NCI-H2196 (cell line): ENCODE results near the gene DOLPP1.

ENCODE experiments used
- DNase-seq: peaks from one replicate; lab custom pipeline; 2025; ENCODE audit not compliant: unreplicated experiment; lab: John Stamatoyannopoulos, UW

The DOLPP1 gene

GRCh38 chr9:129137292-129138143 lies 56.6 kb downstream of the DOLPP1 start:
- DNase-seq: no peak

- DNase-seq: no peak
Measured at GRCh38 chr9:129138144-129138462, 57.2 kb downstream of the DOLPP1 start.

DNA sequence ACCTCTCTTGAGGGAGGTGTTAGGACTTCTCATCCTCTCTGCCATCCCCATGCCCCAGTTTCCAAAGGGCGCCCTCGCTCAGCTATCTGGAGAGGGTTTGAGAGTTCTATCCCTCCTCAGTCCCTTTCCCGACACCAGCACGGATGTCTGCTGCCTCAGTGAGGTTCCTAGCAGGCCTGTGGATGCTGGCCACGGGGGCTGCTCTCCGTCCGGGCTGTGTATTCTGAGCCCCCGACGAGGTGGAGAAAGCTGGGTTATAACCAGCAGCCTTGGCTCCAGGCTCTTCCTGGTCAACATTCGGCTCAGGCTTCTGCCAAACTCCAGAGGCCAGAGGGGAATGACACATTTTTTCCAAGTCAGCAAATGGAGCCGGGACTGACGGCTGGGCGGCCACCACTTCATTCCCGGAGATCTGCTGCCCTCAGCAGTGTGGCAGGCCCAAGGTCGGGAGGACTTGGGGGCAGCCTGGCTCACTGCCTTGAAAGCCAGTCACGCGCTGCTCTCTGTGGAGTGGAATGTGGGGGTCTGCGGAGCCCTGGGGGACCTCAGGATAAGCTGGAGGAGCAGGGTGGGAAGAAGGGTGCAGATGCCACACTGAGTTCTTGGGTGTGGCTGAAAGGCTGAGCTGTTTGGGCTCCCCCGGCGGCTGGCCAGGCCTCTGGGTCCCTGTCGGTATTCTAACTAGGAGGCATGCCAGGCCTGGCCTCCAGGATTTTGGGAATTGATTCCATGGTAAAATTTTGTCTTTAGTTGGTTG lies 57.7 kb downstream of the DOLPP1 start:
- no peak for DNase-seq

- DNase-seq: peak; percentile 91
Measured at GRCh38 chr9:129139233-129139992, 58.5 kb downstream of the DOLPP1 start.

GRCh38 chr9:129139993-129140396 lies 59.1 kb downstream of the DOLPP1 start:
- peak; percentile 86 for DNase-seq
